CD4-positive, alpha-beta T cell (primary cell): ENCODE measurements around the gene CD300LB. TPM values are rescaled to one million over a fixed set of nuclear protein-coding genes. Genes with fewer than 3 reads are reported as not detected.

ENCODE experiments used
- ATAC-seq: fragments of 200-7000 bp; cut with Tn5 transposase; one replicate; pipeline ENCODE4 v1.10.0; 2022; ENCODE audit warnings: mild to moderate bottlenecking; ENCODE audit not compliant: poor library complexity
- CTCF ChIA-PET: fragments of 350-600 bp; sonication (Branson Sonifier 250); formaldehyde crosslinking; loops from one replicate; lab custom pipeline; 2021; ENCODE audit warnings: antibody characterized with exemption, inconsistent platforms; lab: Charles Lee
- POLR2A ChIA-PET: fragments of 350-600 bp; sonication (Branson Sonifier 250); formaldehyde crosslinking; loops from one replicate; lab custom pipeline; 2021; ENCODE audit warnings: antibody characterized with exemption, inconsistent platforms; lab: Charles Lee
- DNase-seq, 14 experiments: peaks; one replicate each; pipeline ENCODE4 v3.0.0-alpha.2; 2013 to 2020; ENCODE audit warnings: mixed read lengths in 2 of 14
- H3K27ac ChIP-seq, 2 donors: one replicate each; pipeline versions ENCODE4 v1.5.1 to v1.7.0; 2013; ENCODE audit warnings: low read length in 2 of 2, low read depth in 1 of 2, mild to moderate bottlenecking in 1 of 2
- H3K27me3 ChIP-seq, 2 experiments: 1 replicate in 1 of 2; 2 replicates in 1 of 2; pipeline versions ENCODE4 v1.6.1 to v1.7.0; 2013; ENCODE audit warnings: low read length in 2 of 2, control low read depth in 1 of 2, mild to moderate bottlenecking in 1 of 2, moderate library complexity in 1 of 2; ENCODE audit not compliant: insufficient read depth in 2 of 2, control insufficient read depth in 1 of 2
- H3K36me3 ChIP-seq: one replicate; pipeline ENCODE4 v1.6.1; 2013; ENCODE audit warnings: low read length, control low read depth; ENCODE audit not compliant: insufficient read depth
- H3K4me1 ChIP-seq: one replicate; pipeline ENCODE4 v1.6.1; 2013; ENCODE audit warnings: low read length, control low read depth; ENCODE audit not compliant: insufficient read depth
- H3K4me3 ChIP-seq: one replicate; pipeline ENCODE4 v1.5.1; 2013; ENCODE audit warnings: mild to moderate bottlenecking, low read length, moderate library complexity
- H3K9me3 ChIP-seq, 2 experiments: 1 replicate in 1 of 2; 2 replicates in 1 of 2; pipeline versions ENCODE4 v1.6.1 to v1.7.0; 2013; ENCODE audit warnings: low read length in 2 of 2, mild to moderate bottlenecking in 2 of 2, control low read depth in 1 of 2, moderate library complexity in 1 of 2; ENCODE audit not compliant: control insufficient read depth in 1 of 2, insufficient read depth in 1 of 2
- H3K27ac Mint-ChIP-seq: one replicate; pipeline ENCODE4 v1.8.0; 2020; ENCODE audit warnings: mixed read lengths
- H3K27me3 Mint-ChIP-seq: one replicate; pipeline ENCODE4 v1.8.0; 2021; ENCODE audit warnings: mixed read lengths
- H3K36me3 Mint-ChIP-seq: one replicate; pipeline ENCODE4 v1.8.0; 2021; ENCODE audit warnings: low read depth, mixed read lengths
- H3K4me1 Mint-ChIP-seq: one replicate; pipeline ENCODE4 v1.8.0; 2021; ENCODE audit warnings: low read depth, mixed read lengths
- H3K4me3 Mint-ChIP-seq: one replicate; pipeline ENCODE4 v1.8.0; 2020; ENCODE audit warnings: mild to moderate bottlenecking, mixed read lengths
- H3K9me3 Mint-ChIP-seq: one replicate; pipeline ENCODE4 v1.8.0; 2020; ENCODE audit warnings: mixed read lengths
- CTCF ChIP-seq: fragments of 200-600 bp; IDR thresholded peaks from one replicate; pipeline ENCODE4 v1.8.0; 2022; ENCODE audit warnings: antibody characterized with exemption, mild to moderate bottlenecking
- intact Hi-C, 2 experiments: fragments of 100-400 bp; cut with DNase I in 1 of 2; cut with micrococcal nuclease in 1 of 2; formaldehyde crosslinking; loops; one replicate each; pipeline versions ENCODE4 v1.15.1 to v1.9.0; 2023 to 2025; cut with DNase I, micrococcal nuclease
- total RNA-seq, 174 experiments: library from RNA in 2 of 174; stranded (reverse) in 2 of 174; gene quantifications; one replicate each; pipeline ENCODE4 v1.2.3 and lab custom pipeline; 2021 to 2026

CD300LB gene
- total RNA-seq, 2 experiments from 2014 or later, result 0.36 to 0.56 TPM

- Histone ChIP-seq H3K9me3 (peaks cover 8 to 11% of the 10 kb centered on the region in 2 experiments), H3K36me3 (peaks cover 35% of the 10 kb centered on the region), H3K4me3 (no peak overlapping the region), H3K27ac (no peak overlapping the region), H3K4me1 (peaks cover 47% of the 10 kb centered on the region), H3K27me3 (no peaks in the 10 kb centered on the region)
- H3K36me3 Mint-ChIP-seq, result peaks cover 12% of the 10 kb centered on the region
- intact Hi-C loops, result no loop called here
- H3K27ac Mint-ChIP-seq, result peak overlapping the region; percentile 12
- H3K4me1 Mint-ChIP-seq, result peaks cover 45% of the 10 kb centered on the region
- ATAC-seq, result no peak
- POLR2A ChIA-PET, result no interaction called here
- no peak overlapping the region for H3K4me3 Mint-ChIP-seq
- TF ChIP-seq CTCF, result no peak
- DNase-seq, result no peak
- H3K27me3 Mint-ChIP-seq, result no peaks in the 10 kb centered on the region
- H3K9me3 Mint-ChIP-seq, result peaks cover 3% of the 10 kb centered on the region
- CTCF ChIA-PET, result no interaction called here
Measured at GRCh38 chr17:74480290-74480689, 51.0 kb downstream of the CD300LB start.

GRCh38 chr17:74478420-74479100 lies 52.7 kb downstream of the CD300LB start:
- peaks cover 60% of the 10 kb centered on the region for H3K4me1 Mint-ChIP-seq
- intact Hi-C loops, result no loop called here
- no peak overlapping the region for H3K4me3 ChIP-seq
- H3K27me3 ChIP-seq, result no peaks in the 10 kb centered on the region
- H3K36me3 Mint-ChIP-seq, result peaks cover 26% of the 10 kb centered on the region
- TF ChIP-seq CTCF, result no peak
- H3K27ac Mint-ChIP-seq, result peak overlapping the region; percentile 12
- peak overlapping the region; percentile 64 for H3K4me3 Mint-ChIP-seq
- H3K4me1 ChIP-seq, result peaks cover 62% of the 10 kb centered on the region
- peaks cover 11 to 12% of the 10 kb centered on the region in 2 experiments for H3K9me3 ChIP-seq
- ATAC-seq, result peak; percentile 59
- H3K9me3 Mint-ChIP-seq, result peaks cover 3% of the 10 kb centered on the region
- ChIA-PET CTCF (no interaction called here), POLR2A (interaction anchor here (0.8 kb wide), 1 partner anchor 26 kb away, joined by 3 read pairs; no protein-coding TSS in a partner anchor)
- H3K27me3 Mint-ChIP-seq, result no peaks in the 10 kb centered on the region
- H3K36me3 ChIP-seq, result peaks cover 41% of the 10 kb centered on the region
- DNase-seq, result peak in 5 of 14 experiments; percentile 29 to 76 (median 70)
- H3K27ac ChIP-seq, result peak overlapping the region; percentile 25 to 31

GRCh38 chr17:74477411-74477810 lies 53.9 kb downstream of the CD300LB start:
- no peak for ATAC-seq
- Mint-ChIP-seq H3K27ac (peak overlapping the region; percentile 12), H3K4me1 (peaks cover 63% of the 10 kb centered on the region), H3K36me3 (peaks cover 26% of the 10 kb centered on the region), H3K9me3 (peaks cover 3% of the 10 kb centered on the region), H3K4me3 (no peak overlapping the region), H3K27me3 (no peaks in the 10 kb centered on the region)
- H3K27me3 ChIP-seq, result no peaks in the 10 kb centered on the region
- H3K9me3 ChIP-seq, result peaks cover 11 to 12% of the 10 kb centered on the region in 2 experiments
- ChIA-PET POLR2A (no interaction called here), CTCF (no interaction called here)
- no peak overlapping the region for H3K27ac ChIP-seq
- H3K4me1 ChIP-seq, result peaks cover 72% of the 10 kb centered on the region
- no peak overlapping the region for H3K4me3 ChIP-seq
- TF ChIP-seq CTCF, result no peak
- DNase-seq, result no peak
- intact Hi-C loops, result no loop called here
- H3K36me3 ChIP-seq, result peaks cover 43% of the 10 kb centered on the region
